Measurements from ENCODE around the gene SLC9A3.

- TF ChIP-seq CTCF (IDR thresholded peaks at IDR 0.05) (no peak), POLR2A (IDR thresholded peaks at IDR 0.05) (no peak)
Measured at GRCh38 chr5:525916-526315, 1.7 kb upstream of the SLC9A3 start.

All from uterus (tissue), 2 donors.